ENCODE results near the gene TAP2. TPM values are rescaled to one million over a fixed set of nuclear protein-coding genes. Genes with fewer than 3 reads are reported as not detected.
"Not testable (repeated sequence)": the region's sequence is repeated elsewhere in the genome, so short reads cannot be mapped to it uniquely, and the experiment has no call there.

Gene TAP2
- total and polyA plus RNA-seq, 8 donors: 5.0 to 23.1 (median 12.2) TPM

GRCh38 chr6:32883789-32884188 is 45.2 kb upstream of the TAP2 start:
- ATAC-seq (peak in 3 of 4 donors; percentile 30 to 65 (median 33)), DNase-seq (no peak), FAIRE-seq (no peak)
- Histone ChIP-seq H3K4me3 (no peak overlapping the region), H3K4me1 (peaks cover 0 to 5% (median 0%) of the 10 kb centered on the region in 3 donors), H3K9me3 (no peaks in the 10 kb centered on the region), H3K27ac (no peak overlapping the region), H3K36me3 (no peaks in the 10 kb centered on the region), H3K27me3 (peaks cover 0 to 6% (median 0%) of the 10 kb centered on the region in 4 donors)
- 34 to 35% methylated on average over 5 of the region's 5 CpGs for WGBS, 2 donors
- no peak for TF ChIP-seq CTCF (IDR thresholded peaks at IDR 0.05)
- intact Hi-C loops (cut with DNase I): loop anchor here in 1 of 3 donors (5.0 kb wide), 1 partner anchor 104 kb away; no protein-coding TSS in a partner anchor

- Histone ChIP-seq H3K27ac (no peak overlapping the region), H3K4me3 (no peak overlapping the region), H3K36me3 (no peaks in the 10 kb centered on the region), H3K27me3 (peaks cover 0 to 6% (median 0%) of the 10 kb centered on the region in 4 donors), H3K9me3 (no peaks in the 10 kb centered on the region), H3K4me1 (peaks cover 0 to 5% (median 0%) of the 10 kb centered on the region in 3 donors)
- no peak for DNase-seq
- 0 to 34% methylated on average over 1 of the region's 1 CpG for WGBS, 2 donors
- no peak for FAIRE-seq
- no peak for ATAC-seq
- intact Hi-C loops (cut with DNase I): loop anchor here in 1 of 3 donors (5.0 kb wide), 1 partner anchor 104 kb away; no protein-coding TSS in a partner anchor
- TF ChIP-seq CTCF (IDR thresholded peaks at IDR 0.05): no peak
These were observed 44.3 kb upstream of the TAP2 start for GRCh38 chr6:32882879-32883250.

- intact Hi-C loops (cut with DNase I): loop anchor here in 1 of 3 donors (5.0 kb wide), 1 partner anchor 106 kb away; no protein-coding TSS in a partner anchor
- not testable (repeated sequence) for H3K36me3 ChIP-seq
These were observed 42.4 kb upstream of the TAP2 start for GRCh38 chr6:32880962-32881361.

GRCh38 chr6:32879691-32880090 is 41.2 kb upstream of the TAP2 start:
- DNase-seq: peak in 1 of 6 donors; percentile 50
- 38 to 48% methylated on average over 35 of the region's 35 CpGs for WGBS, 2 donors

More at GRCh38 chr6:32880962-32881361, 42.4 kb upstream of the TAP2 start:
- H3K27me3 ChIP-seq, H3K9me3 ChIP-seq, H3K4me3 ChIP-seq, H3K4me1 ChIP-seq, FAIRE-seq, DNase-seq, ATAC-seq, H3K27ac ChIP-seq: not testable (repeated sequence)
- 61 to 65% methylated on average over 3 of the region's 3 CpGs for WGBS, 2 donors

GRCh38 chr6:32876603-32877002 is 38.1 kb upstream of the TAP2 start:
- FAIRE-seq: no peak
- no peak for TF ChIP-seq CTCF (IDR thresholded peaks at IDR 0.05)

More at GRCh38 chr6:32879691-32880090, 41.2 kb upstream of the TAP2 start:
- FAIRE-seq (no peak), ATAC-seq (no peak)
- TF ChIP-seq CTCF (IDR thresholded peaks at IDR 0.05): no peak
- Histone ChIP-seq H3K36me3 (no peaks in the 10 kb centered on the region), H3K4me3 (no peak overlapping the region), H3K4me1 (no peaks in the 10 kb centered on the region), H3K27ac (no peak overlapping the region), H3K27me3 (peaks cover 0 to 6% (median 0%) of the 10 kb centered on the region in 4 donors), H3K9me3 (no peaks in the 10 kb centered on the region)
- intact Hi-C loops (cut with DNase I): loop anchor here in 1 of 3 donors (5.0 kb wide), 1 partner anchor 108 kb away; no protein-coding TSS in a partner anchor

GRCh38 chr6:32873947-32874346 is 35.4 kb upstream of the TAP2 start:
- intact Hi-C loops (cut with DNase I); H3K9me3 ChIP-seq; H3K4me3 ChIP-seq; H3K27me3 ChIP-seq; FAIRE-seq; H3K4me1 ChIP-seq; H3K27ac ChIP-seq; H3K36me3 ChIP-seq; DNase-seq; ATAC-seq: not testable (repeated sequence)
- WGBS, 2 donors: 0 to 29% methylated on average over 1 of the region's 1 CpG

More at GRCh38 chr6:32876603-32877002, 38.1 kb upstream of the TAP2 start:
- Histone ChIP-seq H3K4me3 (no peak overlapping the region), H3K27me3 (peaks cover 0 to 6% (median 0%) of the 10 kb centered on the region in 4 donors), H3K36me3 (no peaks in the 10 kb centered on the region), H3K9me3 (no peaks in the 10 kb centered on the region), H3K27ac (no peak overlapping the region), H3K4me1 (no peaks in the 10 kb centered on the region)
- 93 to 94% methylated on average over 2 of the region's 2 CpGs for WGBS, 2 donors
- ATAC-seq (no peak), DNase-seq (no peak)
- intact Hi-C loops (cut with DNase I): no loop called here

Data from pancreas (tissue), 10 donors.